Transverse colon (tissue), 4 donors: Measurements from ENCODE around the gene KIF7. TPM values are rescaled to one million over a fixed set of nuclear protein-coding genes. Genes with fewer than 3 reads are reported as not detected.

Source experiments
- DNase-seq: peaks from one replicate; pipeline ENCODE4 v3.0.0-alpha.2; 2019
- H3K27ac ChIP-seq, 4 donors: fragments of 200-600 bp; sonication (generic); 2 replicates each; pipeline ENCODE4 v1.5.1; 2016 to 2018; ENCODE audit warnings: inconsistent platforms in 4 of 4
- H3K27me3 ChIP-seq: fragments of 200-600 bp; sonication (generic); 2 replicates; pipeline ENCODE4 v1.5.1; 2017; ENCODE audit warnings: inconsistent platforms
- H3K36me3 ChIP-seq, 4 donors: fragments of 200-600 bp; sonication (generic); 2 replicates each; pipeline ENCODE4 v1.5.1; 2017 to 2019; ENCODE audit warnings: inconsistent platforms in 4 of 4
- H3K4me1 ChIP-seq, 4 donors: fragments of 200-600 bp; sonication (generic); 2 replicates each; pipeline ENCODE4 v1.5.1; 2017 to 2020; ENCODE audit warnings: inconsistent platforms in 4 of 4
- H3K4me3 ChIP-seq, 4 donors: fragments of 200-600 bp; sonication (generic); 1 replicate in 1 of 4; 2 replicates in 3 of 4; pipeline versions ENCODE4 v1.5.1 to v1.6.1; 2017 to 2019; ENCODE audit warnings: inconsistent platforms in 4 of 4
- H3K9me3 ChIP-seq, 2 donors: fragments of 200-600 bp; sonication (generic); 2 replicates each; pipeline ENCODE4 v1.5.1; 2017 to 2019; ENCODE audit warnings: inconsistent platforms in 2 of 2
- CTCF ChIP-seq, 5 experiments: fragments of 200-600 bp in 3 of 5; fragments of 450-650 bp in 2 of 5; sonication (generic) in 3 of 5; IDR thresholded peaks; 1 replicate in 2 of 5; 2 replicates in 3 of 5; pipeline ENCODE4 v1.5.1; 2016 to 2017; ENCODE audit warnings: antibody characterized with exemption in 5 of 5, inconsistent platforms in 3 of 5, mild to moderate bottlenecking in 2 of 5, moderate library complexity in 1 of 5
- EP300 ChIP-seq: sonication (generic); formaldehyde crosslinking; IDR thresholded peaks from one replicate; pipeline ENCODE4 v1.6.1; 2017; ENCODE audit warnings: antibody characterized with exemption, low read depth
- POLR2A ChIP-seq: fragments of 450-650 bp; IDR thresholded peaks from one replicate; pipeline ENCODE4 v1.6.1; 2016; ENCODE audit warnings: antibody characterized with exemption, mild to moderate bottlenecking, moderate library complexity
- POLR2AphosphoS5 ChIP-seq, 3 donors: sonication (generic); formaldehyde crosslinking; IDR thresholded peaks; one replicate each; pipeline ENCODE4 v1.6.1; 2016; ENCODE audit warnings: antibody characterized with exemption in 3 of 3
- WGBS, 2 donors: methylation state at CpG; one replicate each; pipeline ENCODE4 v1.1.5; 2018; ENCODE audit warnings: low coverage in 1 of 2; 5-methylcytosine and 5-hydroxymethylcytosine counted together
- in situ Hi-C, 4 donors: fragments of 200-750 bp; cut with MboI; loops; one replicate each; pipeline versions ENCODE4 v1.15.0 to v1.15.1; 2017; ENCODE audit warnings: low sequenced_read_pairs in 3 of 4, low pct_ligation_motif_present in 1 of 4, low pct_unique_long_range_greater_than_20kb in 1 of 4
- intact Hi-C: fragments of 100-400 bp; cut with DNase I; formaldehyde crosslinking; loops from one replicate; pipeline ENCODE4 v1.15.1; 2023; ENCODE audit warnings: low total_unique reads
- total RNA-seq, 4 donors: library from RNA; depleted of rRNA; stranded (reverse); fragments of >200 nt; gene quantifications; one replicate each; pipeline ENCODE4 v1.1.0, GENCODE V29; 2016

The KIF7 gene
- total RNA-seq, 4 donors from 2014 or later = 2.3 to 11.5 (median 5.4) TPM

DNA sequence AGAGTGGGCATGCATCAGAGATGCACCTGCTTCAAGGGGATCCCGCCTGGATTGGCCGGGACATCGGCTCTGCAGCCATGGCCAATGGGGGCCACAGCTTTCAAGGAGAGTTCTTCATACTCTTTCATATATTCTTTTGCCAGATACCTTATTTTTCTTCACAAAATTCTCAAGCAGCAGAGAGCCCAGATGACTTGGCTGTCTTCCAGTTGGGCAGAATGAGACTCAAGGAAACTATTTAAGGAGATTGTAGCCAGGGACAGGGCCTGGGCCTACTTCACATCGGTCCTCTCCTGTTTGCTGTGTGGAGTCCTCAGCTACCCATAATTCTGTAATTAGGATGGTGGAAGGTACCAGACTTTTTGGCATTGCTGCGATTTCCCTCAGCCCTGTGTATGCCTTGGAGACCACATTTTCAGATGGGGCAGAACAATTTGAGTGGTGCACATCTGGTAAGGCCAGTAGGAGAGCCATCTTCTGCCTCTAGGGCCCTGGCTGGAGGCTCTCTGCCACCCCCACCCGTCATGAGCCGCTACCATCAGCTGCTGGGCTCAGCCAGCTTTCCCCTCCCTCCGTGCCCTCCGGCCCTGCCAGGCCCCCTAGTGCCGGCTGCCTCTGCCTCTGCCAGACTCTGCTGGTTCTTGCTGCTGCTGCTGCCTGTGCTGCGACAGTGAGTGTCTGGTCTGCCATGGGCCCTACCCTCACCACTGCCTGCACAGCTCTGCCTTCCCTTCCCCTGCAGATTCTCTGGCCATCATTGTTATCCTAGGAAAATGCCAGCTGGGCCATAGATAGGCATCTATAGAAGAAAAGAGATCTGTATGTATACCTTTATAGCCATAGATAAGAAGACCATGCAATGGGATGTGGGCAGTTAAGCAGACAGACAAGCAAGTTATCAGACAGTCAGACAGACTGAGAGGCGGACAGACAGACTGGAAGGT lies 17.2 kb upstream of the KIF7 start:
- WGBS, 2 donors = 92% methylated on average over 3 to 11 of the region's 12 CpGs
- no peaks in the 10 kb centered on the region for H3K27me3 ChIP-seq
- in situ Hi-C loops = no loop called here
- no peak overlapping the region for H3K4me3 ChIP-seq
- no peaks in the 10 kb centered on the region for H3K4me1 ChIP-seq
- no peak overlapping the region for H3K27ac ChIP-seq
- TF ChIP-seq EP300 = no peak
- no peak for TF ChIP-seq POLR2A
- no peak for TF ChIP-seq CTCF (IDR thresholded peaks at IDR 0.05)
- no peak for TF ChIP-seq POLR2AphosphoS5 (IDR thresholded peaks at IDR 0.05)
- intact Hi-C loops = no loop called here
- H3K9me3 ChIP-seq = no peaks in the 10 kb centered on the region
- no peak for DNase-seq
- H3K36me3 ChIP-seq = no peaks in the 10 kb centered on the region

GRCh38 chr15:89671687-89672086 lies 16.4 kb upstream of the KIF7 start:
- Histone ChIP-seq H3K4me3 (no peak overlapping the region), H3K27ac (no peak overlapping the region), H3K9me3 (no peaks in the 10 kb centered on the region), H3K4me1 (no peaks in the 10 kb centered on the region), H3K36me3 (no peaks in the 10 kb centered on the region), H3K27me3 (no peaks in the 10 kb centered on the region)
- intact Hi-C loops = no loop called here
- TF ChIP-seq CTCF (IDR thresholded peaks at IDR 0.05) (no peak), EP300 (no peak), POLR2AphosphoS5 (IDR thresholded peaks at IDR 0.05) (no peak), POLR2A (no peak)
- WGBS, 2 donors = 57 to 83% methylated on average over 2 to 4 of the region's 4 CpGs
- in situ Hi-C loops = no loop called here
- DNase-seq = no peak

GRCh38 chr15:89670971-89671560 lies 15.8 kb upstream of the KIF7 start:
- H3K9me3 ChIP-seq = no peaks in the 10 kb centered on the region
- TF ChIP-seq EP300 (no peak), POLR2AphosphoS5 (IDR thresholded peaks at IDR 0.05) (no peak), POLR2A (no peak), CTCF (IDR thresholded peaks at IDR 0.05) (no peak)
- H3K4me1 ChIP-seq = peaks cover 0 to 1% (median 0%) of the 10 kb centered on the region in 4 donors
- WGBS, 2 donors = 84 to 93% methylated on average over 3 to 12 of the region's 12 CpGs
- intact Hi-C loops = no loop called here
- DNase-seq = no peak
- in situ Hi-C loops = no loop called here
- H3K36me3 ChIP-seq = no peaks in the 10 kb centered on the region
- no peaks in the 10 kb centered on the region for H3K27me3 ChIP-seq
- no peak overlapping the region for H3K27ac ChIP-seq
- no peak overlapping the region for H3K4me3 ChIP-seq

DNA sequence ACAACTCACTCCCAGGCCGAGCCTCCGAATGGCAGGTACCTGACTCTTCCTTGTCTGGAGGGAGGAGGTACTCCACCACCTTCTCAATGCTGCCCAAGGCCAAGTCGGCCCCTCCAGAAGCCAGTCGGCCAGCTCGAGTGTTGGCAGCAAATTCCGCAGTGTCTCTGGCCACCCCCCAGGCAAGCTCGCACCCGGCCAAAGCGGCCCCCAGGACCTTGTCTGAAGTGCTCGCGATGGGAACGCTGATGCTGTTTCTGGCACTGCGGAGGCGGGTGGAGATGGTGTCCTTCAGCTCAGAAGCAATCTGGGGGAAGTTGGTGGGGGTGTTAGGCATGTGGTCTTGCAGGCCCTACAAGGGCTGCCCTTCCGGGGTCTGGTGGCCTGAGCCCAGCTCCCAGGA lies 14.7 kb upstream of the KIF7 start:
- Histone ChIP-seq H3K4me1 (peaks cover 2 to 10% (median 6%) of the 10 kb centered on the region in 4 donors), H3K27me3 (no peaks in the 10 kb centered on the region), H3K4me3 (no peak overlapping the region), H3K27ac (no peak overlapping the region), H3K9me3 (no peaks in the 10 kb centered on the region), H3K36me3 (no peaks in the 10 kb centered on the region)
- in situ Hi-C loops (no loop called here), intact Hi-C loops (no loop called here)
- no peak for DNase-seq
- TF ChIP-seq POLR2A (no peak), CTCF (IDR thresholded peaks at IDR 0.05) (no peak)
- 90 to 91% methylated on average over 2 to 15 of the region's 15 CpGs for WGBS, 2 donors
